Vagina (tissue), 2 donors: Measurements from ENCODE around the gene XYLB. TPM values are rescaled to one million over a fixed set of nuclear protein-coding genes. Genes with fewer than 3 reads are reported as not detected.

Source experiments
- DNase-seq, 2 donors: peaks; one replicate each; pipeline ENCODE4 v3.0.0-alpha.2; 2017; ENCODE audit errors: extremely low spot score in 2 of 2
- H3K27ac ChIP-seq: fragments of 200-600 bp; sonication (generic); one replicate; pipeline ENCODE4 v1.5.1; 2019
- H3K27me3 ChIP-seq: fragments of 200-600 bp; sonication (generic); one replicate; pipeline ENCODE4 v1.5.1; 2019
- H3K36me3 ChIP-seq, 2 donors: fragments of 200-600 bp; sonication (generic); one replicate each; pipeline ENCODE4 v1.5.1; 2017 to 2019
- H3K4me1 ChIP-seq: fragments of 200-600 bp; sonication (generic); one replicate; pipeline ENCODE4 v1.5.1; 2019
- H3K4me3 ChIP-seq, 2 donors: fragments of 200-600 bp; sonication (generic); 1 replicate in 1 of 2; 2 replicates in 1 of 2; pipeline ENCODE4 v1.5.1; 2016 to 2019
- H3K9me3 ChIP-seq: fragments of 200-600 bp; sonication (generic); one replicate; pipeline ENCODE4 v1.5.1; 2019
- POLR2A ChIP-seq, 2 donors: fragments of 450-650 bp; IDR thresholded peaks; one replicate each; pipeline ENCODE4 v1.6.1; 2017; ENCODE audit warnings: antibody characterized with exemption in 2 of 2, mild to moderate bottlenecking in 2 of 2, moderate library complexity in 2 of 2
- POLR2AphosphoS5 ChIP-seq, 2 donors: sonication (generic); formaldehyde crosslinking; IDR thresholded peaks; one replicate each; pipeline ENCODE4 v1.9.0; 2017; ENCODE audit warnings: antibody characterized with exemption in 2 of 2, mild to moderate bottlenecking in 2 of 2, low read depth in 1 of 2; ENCODE audit not compliant: insufficient read depth in 1 of 2
- intact Hi-C: fragments of 100-400 bp; cut with DNase I; formaldehyde crosslinking; loops from one replicate; pipeline ENCODE4 v1.15.1; 2023
- total RNA-seq: library from RNA; depleted of rRNA; stranded (reverse); fragments of >200 nt; gene quantifications from one replicate; pipeline ENCODE4 v1.2.3, GENCODE V29; 2016
- TF ChIP-seq, protein P1 (sequence below), 3 experiments: fragments of 450-650 bp in 2 of 3; fragments of 200-600 bp in 1 of 3; sonication (generic) in 1 of 3; IDR thresholded peaks; one replicate each; pipeline ENCODE4 v1.5.1; 2017 to 2019; ENCODE audit warnings: antibody characterized with exemption in 3 of 3, mild to moderate bottlenecking in 2 of 3, moderate library complexity in 2 of 3

Gene XYLB
- total RNA-seq, 1 donor from 2014 or later = 3.4 TPM

GRCh38 chr3:38371541-38372213, 25.1 kb downstream of the XYLB start:
- H3K27ac ChIP-seq = no peak overlapping the region
- H3K4me3 ChIP-seq = no peak overlapping the region
- H3K27me3 ChIP-seq = no peaks in the 10 kb centered on the region
- H3K9me3 ChIP-seq = no peaks in the 10 kb centered on the region
- H3K4me1 ChIP-seq = peaks cover 9% of the 10 kb centered on the region
- intact Hi-C loops = no loop called here
- DNase-seq = peak in 1 of 2 donors; percentile 49
- TF ChIP-seq POLR2A (IDR thresholded peaks at IDR 0.05) (no peak), POLR2AphosphoS5 (IDR thresholded peaks at IDR 0.05; ENCODE audit: insufficient read depth in 1 of 2, low read depth in 1 of 2) (no peak)
- TF ChIP-seq, protein P1, sequence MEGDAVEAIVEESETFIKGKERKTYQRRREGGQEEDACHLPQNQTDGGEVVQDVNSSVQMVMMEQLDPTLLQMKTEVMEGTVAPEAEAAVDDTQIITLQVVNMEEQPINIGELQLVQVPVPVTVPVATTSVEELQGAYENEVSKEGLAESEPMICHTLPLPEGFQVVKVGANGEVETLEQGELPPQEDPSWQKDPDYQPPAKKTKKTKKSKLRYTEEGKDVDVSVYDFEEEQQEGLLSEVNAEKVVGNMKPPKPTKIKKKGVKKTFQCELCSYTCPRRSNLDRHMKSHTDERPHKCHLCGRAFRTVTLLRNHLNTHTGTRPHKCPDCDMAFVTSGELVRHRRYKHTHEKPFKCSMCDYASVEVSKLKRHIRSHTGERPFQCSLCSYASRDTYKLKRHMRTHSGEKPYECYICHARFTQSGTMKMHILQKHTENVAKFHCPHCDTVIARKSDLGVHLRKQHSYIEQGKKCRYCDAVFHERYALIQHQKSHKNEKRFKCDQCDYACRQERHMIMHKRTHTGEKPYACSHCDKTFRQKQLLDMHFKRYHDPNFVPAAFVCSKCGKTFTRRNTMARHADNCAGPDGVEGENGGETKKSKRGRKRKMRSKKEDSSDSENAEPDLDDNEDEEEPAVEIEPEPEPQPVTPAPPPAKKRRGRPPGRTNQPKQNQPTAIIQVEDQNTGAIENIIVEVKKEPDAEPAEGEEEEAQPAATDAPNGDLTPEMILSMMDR (IDR thresholded peaks at IDR 0.05) = no peak
- H3K36me3 ChIP-seq = no peaks in the 10 kb centered on the region

DNA sequence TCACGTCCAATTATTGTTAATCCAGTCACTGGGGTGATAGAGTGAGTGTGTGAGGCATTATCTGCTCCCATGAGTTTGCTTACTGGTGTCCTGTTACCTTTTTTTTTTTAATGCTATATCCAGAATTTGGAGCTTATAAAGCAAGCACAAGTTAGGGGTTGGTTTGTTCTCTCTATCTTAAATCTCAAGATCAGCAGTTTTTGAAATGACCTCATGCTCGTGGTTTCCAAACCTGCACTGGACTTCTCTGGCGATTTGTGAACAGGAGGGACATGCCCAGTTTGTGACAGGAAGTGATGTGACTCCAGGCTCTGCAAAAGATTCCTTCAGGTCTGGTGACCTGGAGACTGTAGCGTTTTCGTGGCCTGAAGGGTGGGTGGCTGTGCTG, 25.6 kb downstream of the XYLB start:
- no peak overlapping the region for H3K27ac ChIP-seq
- H3K36me3 ChIP-seq = no peaks in the 10 kb centered on the region

GRCh38 chr3:38374221-38374620, 27.6 kb downstream of the XYLB start:
- DNase-seq = peak in 1 of 2 donors; percentile 84
- H3K36me3 ChIP-seq = peaks cover 0 to 7% of the 10 kb centered on the region in 2 donors
- no peak overlapping the region for H3K4me3 ChIP-seq
- no peaks in the 10 kb centered on the region for H3K9me3 ChIP-seq
- no peaks in the 10 kb centered on the region for H3K27me3 ChIP-seq
- H3K4me1 ChIP-seq = peaks cover 9% of the 10 kb centered on the region
- TF ChIP-seq, protein P1 (IDR thresholded peaks at IDR 0.05) = no peak
- TF ChIP-seq POLR2AphosphoS5 (IDR thresholded peaks at IDR 0.05; ENCODE audit: insufficient read depth in 1 of 2, low read depth in 1 of 2) = no peak
- no peak for TF ChIP-seq POLR2A (IDR thresholded peaks at IDR 0.05)
- no peak overlapping the region for H3K27ac ChIP-seq
- intact Hi-C loops = no loop called here

More for the DNA sequence above, 25.6 kb downstream of the XYLB start:
- TF ChIP-seq POLR2A (IDR thresholded peaks at IDR 0.05) = no peak
- TF ChIP-seq, protein P1 (IDR thresholded peaks at IDR 0.05) = no peak
- TF ChIP-seq POLR2AphosphoS5 (IDR thresholded peaks at IDR 0.05; ENCODE audit: insufficient read depth in 1 of 2, low read depth in 1 of 2) = no peak
- no peaks in the 10 kb centered on the region for H3K9me3 ChIP-seq
- intact Hi-C loops = no loop called here
- no peak for DNase-seq
- H3K4me1 ChIP-seq = peaks cover 9% of the 10 kb centered on the region
- H3K27me3 ChIP-seq = no peaks in the 10 kb centered on the region
- H3K4me3 ChIP-seq = no peak overlapping the region

- DNase-seq = no peak
- intact Hi-C loops = no loop called here
- Histone ChIP-seq H3K36me3 (peaks cover 0 to 11% of the 10 kb centered on the region in 2 donors), H3K4me3 (no peak overlapping the region), H3K4me1 (peaks cover 9% of the 10 kb centered on the region), H3K27me3 (no peaks in the 10 kb centered on the region), H3K27ac (no peak overlapping the region), H3K9me3 (no peaks in the 10 kb centered on the region)
- TF ChIP-seq, protein P1 (IDR thresholded peaks at IDR 0.05) = no peak
- TF ChIP-seq POLR2AphosphoS5 (IDR thresholded peaks at IDR 0.05; ENCODE audit: insufficient read depth in 1 of 2, low read depth in 1 of 2) (no peak), POLR2A (IDR thresholded peaks at IDR 0.05) (no peak)
Measured at GRCh38 chr3:38375072-38375471, 28.5 kb downstream of the XYLB start.

DNA sequence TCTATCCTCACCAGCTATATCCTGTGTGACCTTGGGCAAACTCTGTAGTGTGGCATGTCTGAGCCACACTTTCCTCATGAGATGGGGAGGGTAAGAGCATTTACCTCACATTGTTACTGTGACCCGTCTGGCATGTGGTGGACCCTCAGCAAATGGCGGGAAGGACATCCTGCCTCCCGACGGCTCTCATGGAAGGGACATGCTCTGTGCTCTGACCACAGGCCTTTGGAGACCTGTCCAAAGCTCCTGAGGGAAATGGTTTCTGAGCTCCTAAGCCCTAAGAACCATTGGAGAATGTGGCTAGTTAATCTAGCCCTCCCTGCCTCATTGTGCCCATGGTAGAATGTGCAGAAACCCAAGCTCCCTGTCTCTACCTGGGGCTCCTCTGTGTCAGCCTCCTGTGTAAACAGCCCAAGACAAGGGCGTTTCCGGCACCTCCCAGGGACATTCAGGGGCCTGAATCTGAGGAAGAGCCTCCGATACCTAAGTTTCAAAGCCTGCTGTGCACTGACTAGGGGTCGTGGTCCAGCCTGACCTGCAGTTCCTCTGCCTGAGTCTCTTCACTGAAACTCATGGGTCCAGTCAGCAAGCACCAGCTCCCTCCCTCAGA, 29.0 kb downstream of the XYLB start:
- Histone ChIP-seq H3K36me3 (peaks cover 0 to 13% of the 10 kb centered on the region in 2 donors), H3K4me3 (no peak overlapping the region)

More for the DNA sequence above, 29.0 kb downstream of the XYLB start:
- H3K9me3 ChIP-seq = no peaks in the 10 kb centered on the region
- H3K4me1 ChIP-seq = peaks cover 9% of the 10 kb centered on the region
- no peak overlapping the region for H3K27ac ChIP-seq
- no peaks in the 10 kb centered on the region for H3K27me3 ChIP-seq
- peak in 1 of 2 donors; percentile 82 for DNase-seq
- no peak for TF ChIP-seq POLR2A (IDR thresholded peaks at IDR 0.05)
- TF ChIP-seq POLR2AphosphoS5 (IDR thresholded peaks at IDR 0.05; ENCODE audit: insufficient read depth in 1 of 2, low read depth in 1 of 2) = no peak
- TF ChIP-seq, protein P1 (IDR thresholded peaks at IDR 0.05) = no peak
- intact Hi-C loops = no loop called here
